K562 (cell line): ENCODE results near the gene C11orf86. TPM values are rescaled to one million over a fixed set of nuclear protein-coding genes. Genes with fewer than 3 reads are reported as not detected.
A peak's percentile ranks its signal among the peaks of the same experiment; 100 is the strongest.

ENCODE experiments used
- CCNT2 ChIP-seq: IDR thresholded peaks from 2 replicates; pipeline ENCODE4 v1.6.1; 2011; ENCODE audit warnings: borderline replicate concordance, low read depth, mild to moderate bottlenecking, moderate library complexity, mixed read lengths, low read length; ENCODE audit not compliant: insufficient read length; ENCODE audit errors: extremely low read depth
- CHD1 ChIP-seq: fragments of 200-600 bp; sonication (generic); IDR thresholded peaks from one replicate; pipeline ENCODE4 v1.6.1; 2012; ENCODE audit warnings: mild to moderate bottlenecking, moderate library complexity, low read length, inconsistent platforms
- FOXP1 ChIP-seq: sonication (generic); formaldehyde crosslinking; IDR thresholded peaks from 2 replicates; pipeline ENCODE4 v1.8.0; 2022; ENCODE audit warnings: mild to moderate bottlenecking, missing genetic modification reagents
- LEF1 ChIP-seq: fragments of 450-650 bp; IDR thresholded peaks from 2 replicates; pipeline ENCODE4 v1.6.1; 2016; ENCODE audit warnings: mild to moderate bottlenecking
- MED1 ChIP-seq: sonication (generic); formaldehyde crosslinking; IDR thresholded peaks from 2 replicates; pipeline ENCODE4 v1.8.1; 2023; ENCODE audit warnings: missing genetic modification reagents, borderline replicate concordance
- NCOA6 ChIP-seq: fragments of 450-650 bp; IDR thresholded peaks from 2 replicates; pipeline ENCODE4 v1.6.1; 2017; ENCODE audit warnings: mild to moderate bottlenecking
- TEAD4 ChIP-seq, 2 experiments: sonication (generic) in 1 of 2; formaldehyde crosslinking in 1 of 2; IDR thresholded peaks; 2 replicates each; pipeline versions ENCODE4 v1.6.1 to v1.8.0; 2012 to 2022; ENCODE audit warnings: borderline replicate concordance in 1 of 2, inconsistent platforms in 1 of 2, low read length in 1 of 2, mild to moderate bottlenecking in 1 of 2, missing genetic modification reagents in 1 of 2
- ZNF253 ChIP-seq: fragments of 250-450 bp; sonication (Bioruptor Pico); conservative IDR thresholded peaks from 2 replicates; pipeline ENCODE4 v1.6.1; 2021; ENCODE audit warnings: mild to moderate bottlenecking
- polyA plus RNA-seq, 8 experiments: library from polyadenylated mRNA; depleted of rRNA in 4 of 8; stranded (reverse) in 5 of 8; unstranded in 3 of 8; fragments of >200 nt; fragmentation: Nextera tagmentation in 2 of 8; fragmentation: Illumina TruSeq in 1 of 8; extraction: Ambion mirVana in 2 of 8; extraction: Trizol in 1 of 8; gene quantifications; 2 replicates each; pipeline versions ENCODE4 v1.2.1 to v1.2.3, GENCODE V29; 2011 to 2014; ENCODE audit warnings: inconsistent platforms in 1 of 8, missing spikeins in 1 of 8
- total RNA-seq, 7 experiments: library from RNA; depleted of rRNA in 6 of 7; stranded (reverse); fragments of >200 nt in 6 of 7; fragmentation: Illumina TruSeq in 2 of 7; extraction: Trizol in 2 of 7; gene quantifications; 2 replicates each; pipeline versions ENCODE4 v1.2.1 to v1.2.3, GENCODE V29; 2011 to 2021; ENCODE audit warnings: low replicate concordance in 1 of 7
- TF ChIP-seq, protein P1 (sequence below): fragments of 450-650 bp; IDR thresholded peaks from 2 replicates; pipeline ENCODE4 v1.6.1; 2017; ENCODE audit warnings: mild to moderate bottlenecking, moderate library complexity
- TF ChIP-seq, protein P2 (sequence below): sonication (generic); formaldehyde crosslinking; IDR thresholded peaks from 2 replicates; pipeline ENCODE4 v1.8.0; 2022; ENCODE audit warnings: mild to moderate bottlenecking, low read depth, missing genetic modification reagents

The C11orf86 gene
- total and polyA plus RNA-seq, 9 of the 15 experiments (the other 6 are each of a cell fraction or from before 2014, with no cell fraction given) = not detected

DNA sequence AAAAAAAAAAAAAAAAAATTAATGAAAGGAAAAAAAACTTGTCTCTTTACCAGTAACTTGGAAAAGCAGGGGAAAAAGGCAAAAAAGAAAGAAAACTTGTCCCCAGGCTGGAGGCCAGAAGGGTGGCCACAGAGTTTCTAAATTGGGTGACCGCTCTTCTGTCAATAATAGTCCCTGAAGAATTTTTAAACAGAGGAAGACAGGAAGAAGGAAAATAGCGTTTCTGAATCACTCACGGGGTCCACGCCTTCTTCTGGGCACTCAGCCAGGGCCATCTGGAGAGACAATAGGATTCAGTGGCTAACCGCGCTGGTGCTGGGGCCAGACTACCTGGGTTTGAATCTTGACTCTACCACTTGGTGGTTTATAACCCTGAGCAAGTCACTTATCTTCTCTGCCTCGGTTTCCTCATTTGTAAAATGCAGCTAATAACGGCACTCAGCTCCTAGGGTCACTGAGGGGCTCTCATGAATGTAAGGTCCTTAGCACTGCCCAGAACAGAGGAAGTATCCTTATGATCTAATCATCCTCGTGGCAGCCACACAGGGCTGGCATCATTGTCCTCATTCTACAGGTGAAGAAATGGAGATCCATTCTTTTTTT, 7.0 kb downstream of the C11orf86 start (continued):
- 0 out of 2 replicates have a peak, but pooled peaks have one; percentile 15 for TF ChIP-seq TEAD4 (IDR thresholded peaks at IDR 0.05; ENCODE audit: low read length)
- no peak for TF ChIP-seq TEAD4 (CRISPR knock-in tag; IDR thresholded peaks at IDR 0.05; ENCODE audit: borderline replicate concordance)
- no peak for TF ChIP-seq NCOA6
- no peak for TF ChIP-seq CHD1
- peak; percentile 49 for TF ChIP-seq LEF1
- TF ChIP-seq FOXP1 (CRISPR knock-in tag) = no peak
- no peak for TF ChIP-seq ZNF253
- TF ChIP-seq, protein P1, sequence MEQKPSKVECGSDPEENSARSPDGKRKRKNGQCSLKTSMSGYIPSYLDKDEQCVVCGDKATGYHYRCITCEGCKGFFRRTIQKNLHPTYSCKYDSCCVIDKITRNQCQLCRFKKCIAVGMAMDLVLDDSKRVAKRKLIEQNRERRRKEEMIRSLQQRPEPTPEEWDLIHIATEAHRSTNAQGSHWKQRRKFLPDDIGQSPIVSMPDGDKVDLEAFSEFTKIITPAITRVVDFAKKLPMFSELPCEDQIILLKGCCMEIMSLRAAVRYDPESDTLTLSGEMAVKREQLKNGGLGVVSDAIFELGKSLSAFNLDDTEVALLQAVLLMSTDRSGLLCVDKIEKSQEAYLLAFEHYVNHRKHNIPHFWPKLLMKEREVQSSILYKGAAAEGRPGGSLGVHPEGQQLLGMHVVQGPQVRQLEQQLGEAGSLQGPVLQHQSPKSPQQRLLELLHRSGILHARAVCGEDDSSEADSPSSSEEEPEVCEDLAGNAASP = no peak
- TF ChIP-seq CCNT2 = no peak
- TF ChIP-seq MED1 = no peak
- TF ChIP-seq, protein P2, sequence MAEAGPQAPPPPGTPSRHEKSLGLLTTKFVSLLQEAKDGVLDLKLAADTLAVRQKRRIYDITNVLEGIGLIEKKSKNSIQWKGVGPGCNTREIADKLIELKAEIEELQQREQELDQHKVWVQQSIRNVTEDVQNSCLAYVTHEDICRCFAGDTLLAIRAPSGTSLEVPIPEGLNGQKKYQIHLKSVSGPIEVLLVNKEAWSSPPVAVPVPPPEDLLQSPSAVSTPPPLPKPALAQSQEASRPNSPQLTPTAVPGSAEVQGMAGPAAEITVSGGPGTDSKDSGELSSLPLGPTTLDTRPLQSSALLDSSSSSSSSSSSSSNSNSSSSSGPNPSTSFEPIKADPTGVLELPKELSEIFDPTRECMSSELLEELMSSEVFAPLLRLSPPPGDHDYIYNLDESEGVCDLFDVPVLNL (CRISPR knock-in tag) = no peak
- TF ChIP-seq, all 486 proteins: peak for 45
